HG02938 (cell line): ENCODE measurements around the gene GLT1D1.

Experiments used
- ATAC-seq: cut with Tn5 transposase; IDR thresholded peaks from one replicate; pipeline ENCODE4 v1.9.1; 2021; ENCODE audit warnings: mild to moderate bottlenecking, moderate library complexity; ENCODE audit not compliant: unreplicated experiment

The GLT1D1 gene

GRCh38 chr12:128992116-128992515 lies 138.8 kb downstream of the GLT1D1 start:
- ATAC-seq: no peak

GRCh38 chr12:128992550-128992949 lies 139.3 kb downstream of the GLT1D1 start:
- no peak for ATAC-seq

- ATAC-seq: no peak
Observed at GRCh38 chr12:128994856-128995255, 141.6 kb downstream of the GLT1D1 start.

GRCh38 chr12:128995619-128996018 lies 142.3 kb downstream of the GLT1D1 start:
- no peak for ATAC-seq

GRCh38 chr12:129001826-129002225 lies 148.5 kb downstream of the GLT1D1 start:
- no peak for ATAC-seq

GRCh38 chr12:129002427-129002826 lies 149.1 kb downstream of the GLT1D1 start:
- no peak for ATAC-seq

GRCh38 chr12:129005416-129005815 lies 152.1 kb downstream of the GLT1D1 start:
- ATAC-seq: no peak

- ATAC-seq: no peak
Observed at GRCh38 chr12:129005829-129006228, 152.6 kb downstream of the GLT1D1 start.

- no peak for ATAC-seq
Observed at GRCh38 chr12:129009833-129010622, 156.8 kb downstream of the GLT1D1 start.

GRCh38 chr12:129016159-129016558 lies 162.9 kb downstream of the GLT1D1 start:
- ATAC-seq: no peak

GRCh38 chr12:129025055-129025454 lies 171.8 kb downstream of the GLT1D1 start:
- no peak for ATAC-seq

- no peak for ATAC-seq
Observed at GRCh38 chr12:129028844-129029243, 175.6 kb downstream of the GLT1D1 start.
